Stimulated activated CD4-positive, alpha-beta T cell treated with anti-CD3 and anti-CD28 coated beads, Interleukin-12 subunit alpha, Interleukin-12 subunit beta, amount 100 ng/mL, for 4 hours (primary cell): ENCODE data around the gene HELB.
A peak's percentile ranks its signal among the peaks of the same experiment; 100 is the strongest.
"Not testable (repeated sequence)": the region's sequence is repeated elsewhere in the genome, so short reads cannot be mapped to it uniquely, and the experiment has no call there.

Experiments used
- DNase-seq: peaks from one replicate; pipeline ENCODE4 v3.0.0-alpha.2; 2020

HELB gene

DNA sequence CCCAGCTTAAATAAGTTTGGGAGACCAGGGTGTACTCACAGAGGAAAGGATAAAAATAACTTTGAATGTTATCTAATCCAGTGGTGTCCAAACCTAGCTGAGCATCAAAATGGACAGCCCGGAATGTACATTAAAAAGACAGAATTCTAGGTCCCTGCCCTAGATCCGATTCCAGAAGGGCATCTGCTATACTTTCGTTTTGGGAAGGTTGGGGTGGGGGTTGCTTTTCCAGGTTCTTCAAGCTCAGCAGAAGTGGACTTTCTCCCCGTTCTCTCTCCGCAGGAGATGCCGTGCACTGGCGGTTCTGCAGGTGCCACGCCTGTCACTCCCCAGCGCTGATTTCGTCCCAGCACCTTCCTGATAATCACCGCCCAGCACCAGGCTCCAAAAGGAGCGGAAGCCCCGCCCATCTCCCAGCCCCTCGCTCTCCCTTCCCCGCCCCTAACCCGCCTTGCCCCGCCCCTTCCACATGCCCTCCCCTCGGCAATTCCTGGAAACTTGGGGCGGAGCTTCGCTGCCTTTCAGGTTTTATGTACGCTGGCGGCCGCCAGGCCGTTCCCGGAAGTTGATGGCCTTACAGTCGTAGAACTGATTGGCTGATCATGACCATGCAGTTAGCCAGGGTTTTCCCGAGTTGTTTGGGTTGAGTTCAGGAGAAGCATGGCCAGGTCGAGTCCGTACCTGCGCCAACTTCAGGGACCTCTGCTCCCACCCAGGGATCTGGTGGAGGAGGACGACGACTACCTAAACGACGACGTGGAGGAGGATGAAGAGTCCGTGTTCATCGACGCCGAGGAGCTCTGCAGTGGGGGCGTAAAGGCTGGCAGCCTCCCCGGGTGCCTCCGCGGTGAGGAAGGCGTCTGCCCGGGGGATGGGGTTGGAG lies at the start of gene HELB:
Gene HELB, plus strand, starts transcription at position 550 of the 883 bp plus-strand sequence. Its CDS starts 111 bp downstream, at position 661.
- DNase-seq: peak; percentile 99

DNA sequence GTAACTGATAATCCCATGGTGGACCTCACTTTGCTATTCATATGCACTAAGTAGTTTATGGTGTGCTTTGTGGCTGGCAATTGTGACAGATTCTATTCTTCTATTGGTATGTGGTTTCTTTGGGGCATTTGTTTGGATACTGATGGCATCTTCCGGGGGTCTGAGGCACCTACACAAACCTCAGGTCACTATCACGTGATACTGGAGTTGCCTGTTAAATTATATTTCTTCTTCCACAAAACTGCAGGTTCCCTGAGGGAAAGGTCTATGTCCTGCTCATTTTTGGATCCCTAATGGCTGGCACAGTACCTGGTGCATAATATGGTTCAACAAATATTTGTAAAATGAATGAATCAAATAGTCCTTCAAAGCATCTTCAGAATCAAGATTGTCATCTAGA lies 49.5 kb upstream of the HELB start:
- DNase-seq: no peak

DNA sequence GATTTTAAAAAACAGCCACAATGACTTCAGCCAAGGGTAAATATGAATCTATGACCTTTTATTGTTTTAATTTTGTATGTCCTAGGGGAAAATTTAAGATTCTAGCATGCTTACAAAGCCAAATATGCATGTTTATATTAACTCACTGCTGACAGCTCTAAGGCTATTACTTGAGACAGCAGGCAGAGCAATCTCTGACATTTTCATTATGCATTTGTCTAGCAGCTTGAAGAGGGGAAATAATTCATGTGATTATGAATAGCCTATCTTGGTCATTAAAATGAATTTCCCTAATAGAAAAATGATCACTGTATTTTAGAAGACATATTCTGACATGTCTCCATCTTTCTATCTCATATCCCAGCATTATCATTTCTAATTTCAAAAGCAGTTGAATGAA lies 46.6 kb upstream of the HELB start:
- no peak for DNase-seq

DNA sequence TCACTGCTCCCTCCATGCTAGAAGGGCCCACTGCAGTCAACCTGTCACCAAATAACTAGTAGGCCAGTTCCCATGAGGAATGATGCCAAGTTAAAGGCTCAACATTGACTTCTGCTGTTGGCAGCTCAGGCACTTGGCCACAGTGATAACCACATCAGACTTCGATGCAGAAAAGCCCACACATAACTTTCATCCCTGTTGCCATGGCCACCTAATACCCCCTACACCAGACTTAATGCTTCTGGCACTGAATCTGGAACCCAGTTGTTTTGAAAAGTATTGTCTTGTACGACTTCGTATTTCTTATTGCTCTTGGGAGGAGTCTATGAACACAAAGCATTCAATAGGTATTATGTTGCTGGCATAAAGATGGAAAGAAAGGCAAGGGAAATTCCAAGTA lies 44.3 kb upstream of the HELB start:
- DNase-seq: no peak

DNA sequence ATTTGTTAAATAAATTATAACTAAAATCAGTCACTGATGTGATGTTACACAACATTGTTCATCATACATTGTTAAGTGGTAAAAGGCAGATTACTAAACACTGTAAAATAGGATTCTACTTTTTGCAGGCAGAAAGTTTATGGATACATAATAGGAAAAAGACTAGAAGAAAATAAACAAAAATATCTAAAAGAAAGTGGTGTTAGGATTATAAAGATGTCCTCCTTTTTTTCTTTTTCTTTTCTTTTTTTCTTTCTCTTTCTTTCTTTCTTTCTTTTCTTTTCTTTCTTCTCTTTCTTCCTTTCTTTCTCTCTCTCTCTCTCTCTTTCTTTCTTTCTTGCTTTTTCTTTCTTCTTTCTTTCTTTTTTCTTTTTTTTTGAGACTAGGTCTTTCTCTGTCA lies 39.6 kb upstream of the HELB start:
- DNase-seq: no peak

DNA sequence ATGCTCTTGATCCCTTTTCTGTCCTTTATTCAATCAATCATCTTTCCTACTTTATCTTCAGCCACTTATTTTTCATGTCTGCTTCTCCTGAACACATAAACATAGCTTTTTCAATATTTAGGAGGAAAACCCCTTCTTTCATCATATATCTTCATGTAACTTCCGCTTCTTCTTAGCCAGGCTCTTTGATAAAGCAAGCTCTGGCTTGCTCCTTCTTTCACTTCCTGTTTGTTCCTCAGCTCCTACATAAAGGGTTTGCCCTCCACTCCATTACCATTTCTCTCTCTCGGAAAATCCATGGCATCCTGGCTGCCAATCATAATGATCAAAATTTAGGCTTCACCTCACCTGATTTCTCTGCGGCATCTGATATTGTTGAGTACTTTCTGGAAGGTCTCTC lies 33.7 kb upstream of the HELB start:
- DNase-seq: no peak

DNA sequence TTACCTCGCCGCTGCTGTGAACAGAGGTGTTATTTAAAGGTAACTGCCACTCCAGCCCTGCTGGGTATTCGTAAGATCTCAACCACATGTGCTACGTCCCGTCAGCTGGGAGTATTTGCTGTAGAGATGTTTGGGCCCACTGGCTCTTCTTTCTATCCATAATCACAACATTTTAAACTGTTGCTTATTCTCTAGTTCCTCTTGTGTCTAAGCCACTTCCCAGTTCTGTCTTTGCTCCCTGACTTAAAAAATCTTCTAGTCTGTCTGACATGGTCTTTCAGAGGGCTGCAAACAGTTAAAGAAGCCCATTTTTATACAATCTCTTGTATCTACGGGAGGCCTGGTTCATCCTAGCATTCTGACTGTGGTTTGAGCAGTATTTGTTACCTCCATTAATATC lies 33.2 kb upstream of the HELB start:
- DNase-seq: no peak

DNA sequence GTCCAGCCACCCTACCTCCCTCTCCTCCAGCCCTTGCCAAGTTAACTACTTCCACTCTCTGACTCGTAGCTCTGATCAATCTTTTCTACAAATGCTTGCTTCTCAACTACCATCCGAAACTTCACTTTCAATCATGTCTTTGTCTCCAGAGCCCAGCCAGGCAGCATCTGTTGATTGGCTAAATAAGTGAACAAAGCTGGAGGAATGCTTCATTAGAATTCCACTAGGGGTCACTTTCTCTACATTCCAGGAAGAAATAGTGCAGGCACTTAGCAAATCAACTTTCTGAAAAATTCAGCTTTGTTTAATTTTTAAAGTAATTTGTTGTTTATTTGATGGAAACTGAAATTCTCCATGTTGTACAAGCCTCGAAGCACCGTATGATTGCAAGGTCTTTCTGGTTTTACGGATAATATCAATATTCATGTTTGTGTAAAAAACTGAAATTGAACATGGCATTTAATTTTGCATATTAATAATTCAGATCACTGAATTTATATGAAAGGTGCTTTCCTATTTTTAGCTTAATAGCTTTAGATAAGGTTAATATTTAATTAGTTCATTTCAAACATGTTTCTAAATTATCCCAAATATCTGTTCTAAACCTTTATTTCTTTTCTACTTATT lies 32.4 kb upstream of the HELB start:
- DNase-seq: no peak

DNA sequence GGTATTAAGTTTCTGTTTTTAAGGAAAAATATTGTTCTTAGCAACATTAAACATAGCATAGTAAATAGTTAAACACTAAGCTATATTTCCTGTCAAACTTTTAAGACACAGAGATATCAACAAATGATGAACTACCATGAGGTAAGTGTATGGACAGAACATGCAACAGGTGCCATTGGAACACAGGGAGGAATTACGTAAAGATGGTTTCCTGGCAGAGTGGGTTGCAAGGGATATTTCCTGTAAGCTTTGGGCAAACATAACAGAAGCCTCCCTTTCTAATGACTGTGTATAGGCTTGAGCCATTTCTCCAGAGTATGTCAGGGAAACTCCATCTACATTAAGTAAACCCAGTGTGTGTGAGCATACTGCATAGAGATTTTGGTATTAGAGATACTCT lies 31.7 kb upstream of the HELB start:
- no peak for DNase-seq

DNA sequence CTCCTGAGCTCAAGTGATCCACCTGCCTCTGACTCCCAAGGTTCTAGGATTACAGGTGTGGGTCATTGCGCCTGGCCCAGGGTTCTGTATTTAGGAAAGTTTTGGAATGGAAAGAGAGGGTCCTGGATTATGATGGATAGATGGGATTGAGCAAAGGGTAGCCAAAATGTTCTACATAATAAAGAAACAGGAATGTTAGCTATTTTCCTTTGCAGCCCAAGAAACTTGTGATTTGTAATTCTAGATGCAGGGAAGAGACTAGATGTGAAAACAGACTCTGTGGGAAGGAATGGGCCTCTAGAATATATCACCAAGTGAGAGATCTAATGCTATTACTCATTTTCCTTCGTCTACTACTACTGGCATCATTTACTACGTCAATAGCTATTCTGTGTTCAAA lies 29.6 kb upstream of the HELB start:
- DNase-seq: no peak

DNA sequence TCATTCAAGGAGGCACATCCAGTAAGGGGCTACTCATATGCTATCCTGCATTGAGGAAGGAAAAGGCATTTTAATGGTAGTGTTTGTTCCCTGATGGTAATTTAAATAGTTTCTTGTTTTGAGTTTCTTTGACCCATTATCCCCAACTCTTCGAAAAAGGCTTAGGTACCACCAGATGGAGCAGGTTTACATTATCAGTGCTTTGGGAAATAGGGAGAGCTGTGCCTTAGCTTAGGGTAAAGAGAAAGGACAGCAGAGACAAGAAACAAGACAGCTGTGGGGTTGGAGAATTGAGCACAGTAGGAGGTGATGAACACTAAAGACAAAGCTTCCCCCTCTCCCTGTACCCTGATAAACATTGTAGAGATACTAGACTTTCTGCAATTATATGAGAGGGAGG lies 29.1 kb upstream of the HELB start:
- DNase-seq: no peak

DNA sequence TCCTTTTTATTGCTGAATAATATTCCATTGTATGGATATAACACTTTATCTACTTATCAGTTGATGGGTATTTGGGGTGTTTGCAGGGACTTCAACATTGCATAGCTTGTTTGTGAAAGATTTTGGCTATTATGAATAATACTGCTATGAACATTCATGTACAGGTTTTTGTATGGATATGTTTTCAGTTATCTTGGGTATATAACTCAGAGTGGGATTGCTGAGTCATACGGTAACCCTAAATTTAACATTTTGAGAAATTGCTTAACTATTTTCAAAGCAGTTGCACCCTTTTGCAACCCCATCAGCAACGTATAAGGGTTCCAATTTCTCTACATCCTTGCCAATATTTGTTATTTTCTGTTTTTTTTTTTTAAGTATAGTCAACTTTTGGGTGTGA lies 27.3 kb upstream of the HELB start:
- no peak for DNase-seq

DNA sequence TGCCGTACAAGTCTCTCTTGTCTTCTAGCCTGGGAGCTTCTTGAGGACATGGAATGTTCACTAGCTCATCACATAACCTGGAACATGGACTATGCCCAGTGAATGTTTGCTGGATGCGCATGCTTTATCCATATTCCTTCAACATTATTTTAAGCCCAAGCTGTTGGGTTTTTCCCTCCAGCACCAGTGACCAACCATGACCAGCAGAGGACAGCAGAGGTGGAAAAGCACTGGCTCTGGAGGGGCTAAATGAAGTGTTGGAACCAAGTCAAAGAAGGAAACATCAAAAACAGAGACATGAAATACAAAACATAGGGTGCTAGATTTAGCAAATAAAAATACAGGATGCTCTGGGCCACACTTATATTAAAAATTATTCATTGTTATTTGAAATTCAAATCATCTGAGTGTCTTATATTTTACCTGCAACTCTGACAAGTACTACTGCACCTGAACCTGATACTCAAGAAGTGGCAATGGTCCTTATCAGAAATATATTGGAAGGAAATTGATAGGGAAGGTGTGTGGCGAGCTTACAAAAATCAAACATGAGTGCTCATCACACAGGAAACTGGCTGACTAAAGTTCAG lies 23.1 kb upstream of the HELB start:
- no peak for DNase-seq

DNA sequence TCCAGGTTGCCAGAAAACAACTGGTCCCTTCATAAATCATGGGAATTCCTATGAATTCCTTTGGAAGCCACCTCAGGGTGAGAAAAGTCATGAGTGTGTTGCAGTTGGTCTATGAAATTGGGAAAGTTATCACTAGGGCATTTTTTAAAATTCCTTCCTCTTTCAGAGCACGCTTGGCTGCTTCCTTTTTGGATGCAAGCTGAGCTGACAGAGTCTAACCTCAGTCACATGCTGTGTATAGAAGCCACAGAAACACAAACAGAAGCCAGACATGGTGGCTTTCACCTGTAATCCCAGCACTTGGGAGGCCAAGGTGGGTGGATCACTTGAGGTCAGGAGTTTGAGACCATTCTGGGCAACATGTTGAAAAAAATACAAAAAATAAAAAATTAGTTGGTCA lies 21.7 kb upstream of the HELB start:
- no peak for DNase-seq

DNA sequence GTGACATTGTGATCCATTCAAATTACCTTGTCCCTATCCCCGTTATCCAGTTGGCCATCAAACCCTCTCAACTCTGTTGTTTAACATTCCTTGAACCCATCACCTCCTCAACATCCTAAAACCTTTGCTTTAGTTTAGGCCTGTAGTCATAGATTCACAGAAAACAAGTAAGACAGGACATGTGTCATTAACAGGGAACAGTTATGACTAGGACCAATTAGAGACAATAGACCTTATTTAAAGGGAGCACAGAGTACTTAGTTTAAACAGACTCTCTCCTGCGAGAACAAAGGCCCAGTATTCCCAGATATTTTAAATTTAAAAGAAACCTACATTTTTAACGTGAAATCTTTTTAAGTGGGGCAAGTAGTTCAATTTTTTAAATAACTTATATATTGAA lies 20.0 kb upstream of the HELB start:
- no peak for DNase-seq

DNA sequence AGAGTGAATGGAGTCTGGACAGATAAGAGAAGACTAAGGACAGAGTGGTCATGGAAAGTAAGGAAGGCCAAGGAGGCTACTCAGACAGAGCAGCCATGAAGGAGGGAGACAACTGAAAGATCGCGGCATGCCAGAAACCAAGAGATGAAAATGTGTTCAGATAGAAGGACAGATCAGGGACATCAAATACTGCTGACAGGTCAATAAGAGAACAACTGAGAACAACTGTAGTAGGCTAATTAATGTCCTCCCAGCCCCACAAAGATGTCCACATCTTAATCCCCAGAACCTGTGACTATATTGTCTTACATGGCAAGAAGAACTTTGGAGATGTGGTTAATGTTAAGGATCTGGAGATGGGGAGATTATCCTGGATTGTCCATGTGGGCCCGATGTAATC lies 15.0 kb upstream of the HELB start:
- no peak for DNase-seq

DNA sequence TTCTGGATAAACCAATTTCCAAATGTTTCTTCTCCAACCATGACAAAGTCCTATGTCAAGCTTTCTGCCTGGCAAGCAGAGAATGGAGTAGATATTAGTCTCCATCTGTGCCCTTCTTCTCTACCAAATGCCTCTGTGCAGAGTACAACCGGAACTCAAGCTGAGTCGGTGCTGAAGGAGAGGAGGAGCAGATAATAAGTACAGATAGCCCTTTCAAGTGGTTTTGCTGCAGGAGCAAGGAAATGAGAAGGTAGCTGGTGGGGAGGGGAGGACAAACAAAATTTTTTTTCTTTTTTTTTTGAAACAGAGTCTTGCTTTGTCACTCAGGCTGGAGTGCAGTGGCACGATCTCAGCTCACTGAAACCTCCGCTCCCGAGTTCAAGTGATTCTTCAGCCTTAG lies 14.2 kb upstream of the HELB start:
- DNase-seq: no peak

DNA sequence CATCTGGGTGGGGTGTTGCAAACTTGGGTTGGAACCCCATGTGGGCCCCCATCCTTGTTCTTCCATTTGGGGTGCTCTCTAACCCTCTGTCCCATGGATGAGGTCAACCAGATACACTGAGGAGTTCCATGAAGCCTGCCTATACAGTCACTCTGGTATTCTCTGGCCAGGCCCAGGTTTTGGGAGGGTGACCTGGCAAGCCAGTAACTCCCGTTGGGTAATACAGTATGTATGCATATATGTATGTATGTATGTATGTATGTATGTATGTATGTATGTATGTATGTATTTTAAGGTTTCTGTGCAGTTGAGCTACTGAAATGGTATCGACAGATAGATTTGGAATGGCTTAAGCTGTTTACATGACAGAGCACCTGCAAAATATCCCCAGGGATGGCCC lies 12.8 kb upstream of the HELB start:
- DNase-seq: no peak

DNA sequence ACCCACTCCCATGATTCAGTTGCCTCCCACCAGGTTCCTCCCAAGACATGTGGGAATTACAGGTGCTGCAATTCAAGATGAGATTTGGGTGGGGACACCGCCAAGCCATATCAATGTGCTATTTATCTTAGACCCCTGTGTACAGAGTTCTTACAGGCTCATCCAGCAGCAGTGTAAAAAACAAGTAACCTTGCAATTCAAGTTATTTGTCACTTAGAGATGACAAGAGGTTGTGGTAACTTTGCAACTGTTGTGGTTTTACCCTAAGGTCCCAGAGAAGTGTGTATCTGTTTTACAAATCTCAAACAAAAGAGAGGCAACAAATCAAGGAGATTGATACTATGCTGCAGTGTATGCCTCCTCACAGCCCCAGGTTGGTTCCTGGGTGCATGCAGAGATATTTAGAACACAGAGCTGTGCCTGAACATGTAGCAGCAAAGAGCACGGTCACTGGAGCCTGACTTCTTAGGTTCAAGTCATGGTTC lies 11.5 kb upstream of the HELB start:
- no peak for DNase-seq

DNA sequence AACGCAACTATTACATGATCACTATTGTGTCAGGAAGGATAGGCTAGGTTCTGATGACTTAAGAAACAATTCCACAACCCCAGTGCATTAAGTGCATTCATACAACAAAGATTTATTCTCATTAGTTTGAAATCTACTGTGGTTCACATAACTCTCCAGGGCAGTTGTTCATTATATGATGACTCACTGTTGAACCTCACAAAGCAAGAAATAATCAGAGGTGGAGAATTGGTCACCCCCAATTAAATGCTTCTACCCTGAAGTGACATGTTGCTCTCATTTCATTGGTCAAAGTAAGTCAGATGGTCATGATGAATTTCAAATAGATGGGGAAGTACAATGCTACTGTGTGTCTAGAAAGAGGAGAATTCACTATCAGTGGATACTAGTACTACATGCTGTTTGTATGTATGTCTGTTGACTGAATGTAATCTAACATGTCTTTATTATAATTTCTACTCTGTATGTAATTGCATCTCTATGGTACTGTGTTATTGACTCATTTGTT lies 6.1 kb upstream of the HELB start:
- no peak for DNase-seq

DNA sequence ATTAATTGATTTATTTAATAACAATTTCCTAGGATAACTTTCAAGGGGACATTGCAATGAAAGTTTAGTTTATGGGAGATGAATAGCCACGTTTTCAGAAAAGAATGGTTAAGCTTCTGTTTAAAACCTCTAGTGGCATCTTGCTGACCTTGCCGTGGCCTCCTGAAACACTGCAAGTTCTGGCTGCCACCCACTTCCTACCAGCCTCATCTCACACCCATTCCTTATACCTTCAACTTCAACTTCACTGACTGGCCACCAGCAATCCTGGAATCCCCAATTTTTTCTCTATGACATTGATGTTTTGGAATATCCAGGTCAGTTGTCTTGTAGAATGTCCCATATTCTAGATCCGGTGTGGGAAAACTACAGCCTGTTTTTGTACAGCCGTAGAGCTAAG lies 5.2 kb upstream of the HELB start:
- DNase-seq: no peak

DNA sequence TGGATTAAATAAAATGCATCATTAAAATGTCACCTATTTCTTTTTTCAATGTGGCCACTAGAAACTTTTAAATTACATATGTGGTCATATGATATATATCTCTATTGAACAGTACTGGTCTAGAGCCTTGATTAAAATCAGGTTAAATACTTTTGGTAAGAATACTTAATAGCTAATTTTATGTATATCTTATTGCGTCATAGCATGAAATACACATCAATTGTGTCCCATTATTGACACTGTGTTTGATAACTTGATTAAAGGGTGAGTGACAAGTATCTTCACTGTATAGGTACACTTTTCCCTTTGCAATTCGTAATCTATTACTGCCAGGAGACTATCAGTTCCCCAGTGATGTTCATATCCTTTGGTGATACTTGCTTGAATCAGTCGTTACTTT lies 4.4 kb upstream of the HELB start:
- DNase-seq: no peak

DNA sequence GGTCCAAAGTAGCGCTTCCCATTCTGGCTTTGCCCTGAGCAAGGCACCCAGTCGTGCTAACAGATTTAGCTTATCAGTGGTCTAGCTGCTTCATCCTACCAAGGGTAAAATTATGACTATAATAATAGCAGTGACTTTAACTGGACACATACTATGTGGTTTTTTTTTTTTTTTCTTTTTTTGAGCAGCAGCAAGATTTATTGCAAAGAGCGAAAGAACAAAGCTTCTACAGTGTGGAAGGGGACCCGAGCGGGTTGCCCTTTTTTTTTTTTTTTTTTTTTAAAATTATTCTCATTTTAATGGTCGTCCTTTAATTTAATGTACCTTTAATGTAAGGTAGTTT lies 505 bp downstream of the HELB start:
- DNase-seq: no peak

DNA sequence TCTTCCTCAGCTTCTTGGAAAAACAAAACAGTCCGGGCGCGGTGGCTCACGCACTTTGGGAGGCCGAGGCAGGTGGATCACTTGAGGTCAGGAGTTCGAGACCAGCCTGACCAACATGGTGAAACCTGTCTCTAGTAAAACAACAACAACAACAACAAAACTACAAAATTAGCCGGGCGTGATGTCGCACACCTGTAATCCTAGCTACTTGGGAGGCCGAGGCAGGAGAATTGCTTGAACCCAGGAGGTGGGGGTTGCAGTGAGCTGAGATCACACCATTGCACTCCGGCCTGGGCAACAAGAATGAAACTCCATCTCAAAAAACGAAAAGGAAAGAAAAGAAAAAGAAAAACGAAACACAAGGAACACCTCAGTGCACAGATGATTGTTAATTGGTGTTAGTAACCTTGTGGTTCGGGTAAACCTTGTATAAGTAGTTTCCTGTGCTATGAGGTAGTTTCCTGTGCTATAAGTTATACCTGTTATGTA lies 1.1 kb downstream of the HELB start:
- not testable (repeated sequence) for DNase-seq
